ENCODE results near the gene PPP1R8.
A peak's percentile ranks its signal among the peaks of the same experiment; 100 is the strongest.
"Not testable (repeated sequence)": the region's sequence is repeated elsewhere in the genome, so short reads cannot be mapped to it uniquely, and the experiment has no call there.

The PPP1R8 gene

GRCh38 chr1:27869719-27870085, 39.1 kb downstream of the PPP1R8 start:
- no peak overlapping the region for H3K4me3 ChIP-seq (ENCODE audit: control insufficient read depth, low read depth, low read length)
- TF ChIP-seq CTCF (conservative IDR thresholded peaks at IDR 0.05; ENCODE audit: control insufficient read depth, insufficient read depth, low read depth, low read length) = no peak
- DNase-seq (ENCODE audit: low read depth) = no peak

GRCh38 chr1:27871076-27871475, 40.5 kb downstream of the PPP1R8 start:
- not testable (repeated sequence) for H3K4me3 ChIP-seq (ENCODE audit: control insufficient read depth, low read depth, low read length); DNase-seq (ENCODE audit: low read depth)

DNA sequence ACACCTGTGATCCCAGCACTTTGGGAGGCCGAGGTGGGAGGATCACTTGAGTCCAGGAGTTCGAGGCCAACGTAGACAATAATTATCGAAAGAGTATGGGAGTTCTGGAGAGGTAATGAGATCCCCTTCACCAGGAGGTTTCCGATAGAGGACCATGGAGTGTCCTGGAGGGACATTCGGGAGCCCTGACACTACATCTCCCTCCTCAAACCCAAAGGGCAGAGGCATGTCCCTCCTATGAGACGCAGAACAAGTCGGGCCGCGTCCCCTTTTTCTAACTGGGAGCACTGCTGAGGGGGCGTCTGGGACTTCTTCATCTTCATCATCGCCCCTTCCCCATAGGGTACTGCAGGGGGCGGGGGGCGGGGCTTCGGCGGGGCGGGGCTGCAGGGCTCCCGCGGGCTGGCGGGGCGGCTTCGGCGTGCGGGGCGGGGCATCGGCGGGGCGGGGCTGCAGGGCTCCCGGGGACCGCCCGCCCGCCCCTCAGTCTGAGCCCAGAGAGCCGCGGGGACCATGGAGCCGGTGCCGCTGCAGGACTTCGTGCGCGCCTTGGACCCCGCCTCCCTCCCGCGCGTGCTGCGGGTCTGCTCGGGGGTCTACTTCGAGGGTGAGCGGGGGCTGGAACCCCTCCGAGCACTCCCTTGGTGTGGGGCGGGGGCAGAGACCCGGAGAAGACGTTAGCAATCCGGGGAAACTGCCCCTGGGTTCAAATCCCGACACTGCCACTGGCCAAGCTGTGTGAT, 41.6 kb downstream of the PPP1R8 start, which contains the start of gene THEMIS2:
Gene THEMIS2, plus strand, starts transcription at position 486 of the 743 bp plus-strand sequence. Its CDS starts 28 bp downstream, at position 514.
- DNase-seq (ENCODE audit: low read depth) = peak; percentile 14
- peak within 1 kb of the TSS; percentile 75 for H3K4me3 ChIP-seq (ENCODE audit: control insufficient read depth, low read depth, low read length)

GRCh38 chr1:27872802-27873551, 42.4 kb downstream of the PPP1R8 start:
- peak; percentile 67 for DNase-seq (ENCODE audit: low read depth)
- peak overlapping the region; percentile 75 for H3K4me3 ChIP-seq (ENCODE audit: control insufficient read depth, low read depth, low read length)
- TF ChIP-seq CTCF (conservative IDR thresholded peaks at IDR 0.05; ENCODE audit: control insufficient read depth, insufficient read depth, low read depth, low read length) = no peak

More for the DNA sequence above, 41.6 kb downstream of the PPP1R8 start, which contains the start of gene THEMIS2:
- no peak for TF ChIP-seq CTCF (conservative IDR thresholded peaks at IDR 0.05; ENCODE audit: control insufficient read depth, insufficient read depth, low read depth, low read length)

GRCh38 chr1:27873671-27874384, 43.2 kb downstream of the PPP1R8 start:
- TF ChIP-seq CTCF (conservative IDR thresholded peaks at IDR 0.05; ENCODE audit: control insufficient read depth, insufficient read depth, low read depth, low read length) = no peak
- no peak for DNase-seq (ENCODE audit: low read depth)

DNA sequence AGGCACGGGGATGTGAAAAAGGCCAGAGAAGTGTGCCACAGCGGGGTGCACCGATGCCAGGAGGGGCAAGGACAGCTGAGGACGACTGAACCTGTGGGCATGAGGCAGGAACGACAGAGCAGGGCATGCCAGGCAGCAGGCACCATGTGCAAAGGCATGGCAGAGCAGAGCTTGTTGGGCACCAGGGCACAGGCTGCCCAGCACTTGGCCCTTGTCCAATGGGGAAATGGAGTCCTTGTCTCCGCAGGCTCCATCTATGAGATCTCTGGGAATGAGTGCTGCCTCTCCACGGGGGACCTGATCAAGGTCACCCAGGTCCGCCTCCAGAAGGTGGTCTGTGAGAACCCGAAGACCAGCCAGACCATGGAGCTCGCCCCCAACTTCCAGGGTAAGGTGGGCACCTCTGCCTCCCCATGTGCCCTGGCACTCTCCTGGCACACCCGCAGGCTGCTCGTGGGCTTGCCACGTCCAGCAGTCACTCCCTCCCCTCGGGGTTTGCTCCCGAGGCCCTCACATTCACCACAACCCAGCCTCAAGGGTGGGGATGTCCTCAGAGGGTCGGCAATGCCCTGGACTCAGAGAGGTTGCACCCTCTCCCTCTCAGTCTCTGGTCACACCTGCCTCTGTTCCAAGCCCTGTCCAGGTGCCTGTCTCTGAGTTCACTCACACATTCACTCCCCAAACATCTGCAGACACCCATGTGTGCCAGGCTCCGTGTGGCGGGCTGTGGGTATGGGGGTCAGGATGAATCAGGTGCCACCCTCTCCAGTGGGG, 45.9 kb downstream of the PPP1R8 start:
- no peak overlapping the region for H3K4me3 ChIP-seq (ENCODE audit: control insufficient read depth, low read depth, low read length)
- TF ChIP-seq CTCF (conservative IDR thresholded peaks at IDR 0.05; ENCODE audit: control insufficient read depth, insufficient read depth, low read depth, low read length) = no peak
- no peak for DNase-seq (ENCODE audit: low read depth)

More at GRCh38 chr1:27873671-27874384, 43.2 kb downstream of the PPP1R8 start:
- no peak overlapping the region for H3K4me3 ChIP-seq (ENCODE audit: control insufficient read depth, low read depth, low read length)

Data from fibroblast of mammary gland (primary cell).